ENCODE results near the gene LIN37. TPM values are rescaled to one million over a fixed set of nuclear protein-coding genes. Genes with fewer than 3 reads are reported as not detected.

Gene LIN37
- total RNA-seq, 4 donors from 2014 or later, result 5.7 to 13.4 (median 9.5) TPM

- intact Hi-C loops (cut with DNase I), result no loop called here
- peaks cover 72 to 100% (median 75%) of the 10 kb centered on the region in 3 donors for H3K36me3 ChIP-seq
- no peak overlapping the region for H3K27ac ChIP-seq
These were observed 14.9 kb upstream of the LIN37 start for GRCh38 chr19:35733180-35734125.

DNA sequence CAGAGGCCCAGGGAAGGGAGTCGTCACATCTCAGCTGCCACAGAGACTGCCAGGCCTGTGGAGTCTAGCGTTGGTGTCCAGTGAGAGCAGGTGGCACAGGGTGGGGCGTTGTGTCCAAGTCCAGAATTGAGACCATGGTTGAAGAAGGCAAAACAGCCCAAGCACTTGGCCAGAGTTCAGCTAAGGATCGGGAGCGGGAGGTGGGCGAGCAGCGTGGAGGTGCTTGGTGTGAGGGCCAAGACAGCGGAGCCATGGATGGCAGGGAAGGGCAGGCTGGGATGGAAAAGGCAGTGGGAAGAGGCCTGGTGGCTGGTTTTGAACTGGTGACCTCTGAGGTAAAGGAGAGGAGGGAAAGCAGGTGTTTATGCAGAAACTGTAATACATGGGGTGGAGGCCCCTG is 14.1 kb upstream of the LIN37 start:
- 91 to 95% methylated on average over 7 to 8 of the region's 8 CpGs for WGBS, 2 donors
- Histone ChIP-seq H3K4me1 (peaks cover 0 to 22% (median 8%) of the 10 kb centered on the region in 3 donors), H3K27ac (no peak overlapping the region), H3K4me3 (no peak overlapping the region), H3K36me3 (peaks cover 64 to 100% (median 72%) of the 10 kb centered on the region in 3 donors), H3K9me3 (no peaks in the 10 kb centered on the region), H3K27me3 (no peaks in the 10 kb centered on the region)
- no peak for TF ChIP-seq POLR2A (IDR thresholded peaks at IDR 0.05)
- TF ChIP-seq, protein P1, sequence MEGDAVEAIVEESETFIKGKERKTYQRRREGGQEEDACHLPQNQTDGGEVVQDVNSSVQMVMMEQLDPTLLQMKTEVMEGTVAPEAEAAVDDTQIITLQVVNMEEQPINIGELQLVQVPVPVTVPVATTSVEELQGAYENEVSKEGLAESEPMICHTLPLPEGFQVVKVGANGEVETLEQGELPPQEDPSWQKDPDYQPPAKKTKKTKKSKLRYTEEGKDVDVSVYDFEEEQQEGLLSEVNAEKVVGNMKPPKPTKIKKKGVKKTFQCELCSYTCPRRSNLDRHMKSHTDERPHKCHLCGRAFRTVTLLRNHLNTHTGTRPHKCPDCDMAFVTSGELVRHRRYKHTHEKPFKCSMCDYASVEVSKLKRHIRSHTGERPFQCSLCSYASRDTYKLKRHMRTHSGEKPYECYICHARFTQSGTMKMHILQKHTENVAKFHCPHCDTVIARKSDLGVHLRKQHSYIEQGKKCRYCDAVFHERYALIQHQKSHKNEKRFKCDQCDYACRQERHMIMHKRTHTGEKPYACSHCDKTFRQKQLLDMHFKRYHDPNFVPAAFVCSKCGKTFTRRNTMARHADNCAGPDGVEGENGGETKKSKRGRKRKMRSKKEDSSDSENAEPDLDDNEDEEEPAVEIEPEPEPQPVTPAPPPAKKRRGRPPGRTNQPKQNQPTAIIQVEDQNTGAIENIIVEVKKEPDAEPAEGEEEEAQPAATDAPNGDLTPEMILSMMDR (IDR thresholded peaks at IDR 0.05), result no peak
- intact Hi-C loops (cut with DNase I), result no loop called here
- no peak for DNase-seq

More at GRCh38 chr19:35733180-35734125, 14.9 kb upstream of the LIN37 start:
- Histone ChIP-seq H3K4me1 (peaks cover 0 to 20% (median 8%) of the 10 kb centered on the region in 3 donors), H3K9me3 (no peaks in the 10 kb centered on the region), H3K27me3 (no peaks in the 10 kb centered on the region), H3K4me3 (no peak overlapping the region)
- TF ChIP-seq, protein P1 (IDR thresholded peaks at IDR 0.05), result no peak
- TF ChIP-seq POLR2A (IDR thresholded peaks at IDR 0.05), result no peak
- DNase-seq, result no peak
- WGBS, 2 donors, result 84 to 93% methylated on average over 5 to 6 of the region's 35 CpGs

DNA sequence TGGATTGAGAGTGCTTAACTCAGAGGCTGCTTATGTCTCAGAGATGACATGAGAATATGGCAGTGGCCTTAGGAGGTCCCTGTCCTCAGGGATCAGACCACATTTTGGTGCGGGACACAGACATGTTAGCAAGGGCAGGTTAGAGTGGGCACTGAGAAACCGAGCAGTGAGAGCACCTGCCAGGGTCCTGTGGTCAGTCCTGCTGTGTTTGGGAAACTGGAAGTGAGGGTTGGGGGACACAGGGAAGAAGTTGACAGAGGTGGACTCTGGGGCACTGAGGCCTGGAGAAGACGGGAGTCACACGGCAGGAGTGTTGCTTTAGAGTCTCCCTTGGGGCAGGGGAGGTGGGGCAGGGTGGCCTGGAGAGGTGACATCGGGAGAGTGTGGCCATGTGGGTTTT is 13.5 kb upstream of the LIN37 start:
- intact Hi-C loops (cut with DNase I), result no loop called here
- peaks cover 58 to 94% (median 66%) of the 10 kb centered on the region in 3 donors for H3K36me3 ChIP-seq
- no peak overlapping the region for H3K27ac ChIP-seq
- 92 to 100% methylated on average over 2 to 4 of the region's 5 CpGs for WGBS, 2 donors
- H3K27me3 ChIP-seq, result no peaks in the 10 kb centered on the region
- H3K4me1 ChIP-seq, result peaks cover 6 to 28% (median 12%) of the 10 kb centered on the region in 3 donors
- H3K9me3 ChIP-seq, result no peaks in the 10 kb centered on the region
- H3K4me3 ChIP-seq, result no peak overlapping the region
- TF ChIP-seq, protein P1 (IDR thresholded peaks at IDR 0.05), result no peak
- no peak for TF ChIP-seq POLR2A (IDR thresholded peaks at IDR 0.05)
- no peak for DNase-seq

DNA sequence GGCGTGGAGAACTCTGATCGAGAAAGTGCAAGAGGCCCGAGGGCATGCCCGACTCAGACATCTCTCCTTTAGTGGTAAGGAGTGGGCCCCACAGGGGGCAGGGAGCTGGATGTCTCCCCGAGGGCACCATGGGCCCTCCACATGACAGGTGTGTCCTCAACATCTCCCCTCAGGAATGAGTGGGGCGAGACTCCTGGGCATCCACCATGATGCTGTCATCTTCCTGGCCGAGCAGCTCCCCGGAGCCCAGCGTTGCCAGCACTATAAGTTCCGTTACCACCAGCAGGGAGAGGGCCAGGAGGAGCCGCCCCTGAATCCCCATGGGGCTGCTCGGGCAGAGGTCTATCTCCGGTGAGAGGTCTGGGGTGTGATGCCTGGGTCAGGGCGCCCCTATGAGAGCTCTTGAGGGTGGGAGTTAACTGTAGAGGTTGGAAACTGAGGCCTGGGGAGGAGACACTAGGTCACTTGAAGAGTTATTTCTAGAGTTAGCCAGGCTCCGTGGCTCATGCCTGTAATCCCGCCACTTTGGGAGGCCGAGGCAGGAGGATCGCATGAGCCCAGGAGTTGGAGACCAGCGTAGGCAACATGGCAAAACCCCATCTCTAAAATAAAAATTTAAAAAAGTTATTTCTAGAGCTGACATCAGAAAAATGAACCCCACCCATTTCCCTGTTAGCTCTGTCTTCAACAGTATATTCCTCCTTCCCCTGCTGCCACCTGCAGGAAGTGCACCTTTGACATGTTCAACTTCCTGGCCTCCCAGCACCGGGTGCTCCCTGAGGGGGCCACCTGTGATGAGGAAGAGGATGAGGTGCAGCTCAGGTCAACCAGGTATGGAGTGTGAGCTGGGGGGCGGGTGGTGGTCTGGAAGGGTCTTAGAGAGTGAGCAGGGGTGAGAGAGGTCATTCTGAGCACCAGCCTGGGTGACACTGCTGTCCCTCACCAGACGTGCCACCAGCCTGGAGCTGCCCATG is 11.2 kb upstream of the LIN37 start:
- 79 to 88% methylated on average over 7 to 14 of the region's 22 CpGs for WGBS, 2 donors
- Histone ChIP-seq H3K4me1 (peaks cover 13 to 30% (median 15%) of the 10 kb centered on the region in 3 donors), H3K4me3 (no peak overlapping the region), H3K27ac (no peak overlapping the region), H3K9me3 (no peaks in the 10 kb centered on the region), H3K27me3 (no peaks in the 10 kb centered on the region), H3K36me3 (peaks cover 36 to 73% (median 48%) of the 10 kb centered on the region in 3 donors)
- TF ChIP-seq POLR2A (IDR thresholded peaks at IDR 0.05), result no peak
- TF ChIP-seq, protein P1 (IDR thresholded peaks at IDR 0.05), result peak in 2 of 6 experiments; percentile 11 to 41
- DNase-seq, result no peak
- intact Hi-C loops (cut with DNase I), result no loop called here
